H9 (cell line): ENCODE data around the gene SELENOW. TPM values are rescaled to one million over a fixed set of nuclear protein-coding genes. Genes with fewer than 3 reads are reported as not detected.

Source experiments
- DNase-seq: peaks from one replicate; pipeline ENCODE4 v3.0.0-alpha.2; 2017
- H2AFZ ChIP-seq: one replicate; pipeline ENCODE4 v1.6.1; 2013; ENCODE audit warnings: mild to moderate bottlenecking, low read length, control low read depth, moderate library complexity
- H2AK5ac ChIP-seq: 2 replicates; pipeline ENCODE4 v1.6.1; 2013; ENCODE audit warnings: low read length, control low read depth, mixed read lengths; ENCODE audit not compliant: insufficient read length
- H2BK120ac ChIP-seq: one replicate; pipeline ENCODE4 v1.6.1; 2013; ENCODE audit warnings: low read depth, mild to moderate bottlenecking, low read length, control low read depth, inconsistent platforms; ENCODE audit not compliant: poor library complexity, severe bottlenecking
- H2BK12ac ChIP-seq: 2 replicates; pipeline ENCODE4 v1.6.1; 2013; ENCODE audit warnings: low read length, control low read depth, mixed read lengths, low read depth; ENCODE audit not compliant: insufficient read length
- H2BK15ac ChIP-seq: 2 replicates; pipeline ENCODE4 v1.6.1; 2013; ENCODE audit warnings: low read depth, low read length, control low read depth
- H2BK20ac ChIP-seq: one replicate; pipeline ENCODE4 v1.6.1; 2013; ENCODE audit warnings: low read depth, mild to moderate bottlenecking, low read length, control low read depth, inconsistent platforms; ENCODE audit not compliant: poor library complexity, severe bottlenecking
- H2BK5ac ChIP-seq: 2 replicates; pipeline ENCODE4 v1.6.1; 2013; ENCODE audit warnings: low read length, control low read depth, mixed read lengths; ENCODE audit not compliant: insufficient read length
- H3K14ac ChIP-seq: 2 replicates; pipeline ENCODE4 v1.6.1; 2013; ENCODE audit warnings: low read length, control low read depth; ENCODE audit not compliant: insufficient read depth
- H3K18ac ChIP-seq: 2 replicates; pipeline ENCODE4 v1.6.1; 2013; ENCODE audit warnings: low read depth, mild to moderate bottlenecking, mixed read lengths, low read length, control low read depth; ENCODE audit not compliant: insufficient read length
- H3K23ac ChIP-seq: 2 replicates; pipeline ENCODE4 v1.6.1; 2013; ENCODE audit warnings: low read length, control low read depth, mixed read lengths, low read depth; ENCODE audit not compliant: insufficient read length
- H3K23me2 ChIP-seq: 2 replicates; pipeline ENCODE4 v1.6.1; 2013; ENCODE audit warnings: low read depth, mild to moderate bottlenecking, mixed read lengths, low read length, control low read depth; ENCODE audit not compliant: insufficient read length, poor library complexity, severe bottlenecking
- H3K27ac ChIP-seq: 2 replicates; pipeline ENCODE4 v1.5.1; 2013; ENCODE audit warnings: low read length, control low read depth, mixed read lengths, low read depth; ENCODE audit not compliant: insufficient read length
- H3K27me3 ChIP-seq: 2 replicates; pipeline ENCODE4 v1.6.1; 2013; ENCODE audit warnings: low read length, control low read depth, inconsistent platforms; ENCODE audit not compliant: insufficient read depth
- H3K4ac ChIP-seq: 2 replicates; pipeline ENCODE4 v1.6.1; 2013; ENCODE audit warnings: low read depth, mild to moderate bottlenecking, control low read depth, inconsistent platforms, low read length, moderate library complexity
- H3K4me1 ChIP-seq: 2 replicates; pipeline ENCODE4 v1.6.1; 2013; ENCODE audit warnings: low read length, control low read depth, inconsistent platforms; ENCODE audit not compliant: insufficient read depth
- H3K4me2 ChIP-seq: 2 replicates; pipeline ENCODE4 v1.6.1; 2013; ENCODE audit warnings: low read length, control low read depth, mixed read lengths; ENCODE audit not compliant: insufficient read length, insufficient read depth
- H3K56ac ChIP-seq: 2 replicates; pipeline ENCODE4 v1.6.1; 2013; ENCODE audit warnings: low read depth, mild to moderate bottlenecking, mixed read lengths, low read length, control low read depth; ENCODE audit not compliant: insufficient read length
- H3K79me1 ChIP-seq: 2 replicates; pipeline ENCODE4 v1.6.1; 2013; ENCODE audit warnings: low read depth, mild to moderate bottlenecking, moderate library complexity, low read length, control low read depth, inconsistent platforms; ENCODE audit not compliant: insufficient read depth, poor library complexity, severe bottlenecking
- H3K79me2 ChIP-seq: 2 replicates; pipeline ENCODE4 v1.6.1; 2013; ENCODE audit warnings: low read length, control low read depth, inconsistent platforms; ENCODE audit not compliant: insufficient read depth
- H3K9ac ChIP-seq: 2 replicates; pipeline ENCODE4 v1.6.1; 2013; ENCODE audit warnings: low read length, control low read depth, mixed read lengths; ENCODE audit not compliant: insufficient read length; ENCODE audit errors: extremely low read depth
- H3K9me3 ChIP-seq: one replicate; pipeline ENCODE4 v1.6.1; 2013; ENCODE audit warnings: low read depth, low read length, inconsistent platforms; ENCODE audit not compliant: control insufficient read depth
- H3T11ph ChIP-seq: one replicate; pipeline ENCODE4 v1.6.1; 2013; ENCODE audit warnings: mild to moderate bottlenecking, low read length, control low read depth, inconsistent platforms
- H4K20me1 ChIP-seq: one replicate; pipeline ENCODE4 v1.6.1; 2013; ENCODE audit not compliant: control insufficient read depth, insufficient read length, insufficient read depth
- H4K5ac ChIP-seq: 2 replicates; pipeline ENCODE4 v1.6.1; 2013; ENCODE audit warnings: low read depth, mild to moderate bottlenecking, mixed read lengths, low read length, control low read depth; ENCODE audit not compliant: insufficient read length
- H4K8ac ChIP-seq: replicated peaks from 2 replicates; pipeline ENCODE4 v1.6.1; 2013; ENCODE audit warnings: low read length, control low read depth, mixed read lengths, low read depth; ENCODE audit not compliant: insufficient read length
- H4K91ac ChIP-seq: 2 replicates; pipeline ENCODE4 v1.6.1; 2013; ENCODE audit warnings: low read depth, mild to moderate bottlenecking, moderate library complexity, mixed read lengths, low read length, control low read depth; ENCODE audit not compliant: insufficient read length
- H3K27ac Mint-ChIP-seq, 3 experiments: 2 replicates in 2 of 3; 3 replicates in 1 of 3; pipeline ENCODE4 v1.8.0; 2020 to 2021; ENCODE audit warnings: mixed read lengths in 3 of 3, mild to moderate bottlenecking in 1 of 3, moderate library complexity in 1 of 3
- H3K27me3 Mint-ChIP-seq: 2 replicates; pipeline ENCODE4 v1.8.0; 2021; ENCODE audit warnings: low read depth, mild to moderate bottlenecking, moderate library complexity, mixed read lengths
- H3K36me3 Mint-ChIP-seq, 3 experiments: 2 replicates in 2 of 3; 3 replicates in 1 of 3; pipeline ENCODE4 v1.8.0; 2020 to 2021; ENCODE audit warnings: low read depth in 3 of 3, mixed read lengths in 3 of 3; ENCODE audit not compliant: insufficient read depth in 1 of 3
- H3K4me1 Mint-ChIP-seq, 2 experiments: 2 replicates each; pipeline ENCODE4 v1.8.0; 2020; ENCODE audit warnings: mixed read lengths in 2 of 2
- H3K4me3 Mint-ChIP-seq, 2 experiments: 2 replicates in 1 of 2; 3 replicates in 1 of 2; pipeline ENCODE4 v1.8.0; 2020 to 2021; ENCODE audit warnings: mild to moderate bottlenecking in 2 of 2, mixed read lengths in 2 of 2, moderate library complexity in 1 of 2
- H3K9me3 Mint-ChIP-seq, 2 experiments: 2 replicates in 1 of 2; 3 replicates in 1 of 2; pipeline ENCODE4 v1.8.0; 2020; ENCODE audit warnings: mild to moderate bottlenecking in 2 of 2, mixed read lengths in 2 of 2, moderate library complexity in 1 of 2
- CTCF ChIP-seq: fragments of 200-600 bp; sonication (generic); conservative IDR thresholded peaks from 3 replicates; pipeline ENCODE4 v1.8.0; 2021; ENCODE audit warnings: antibody characterized with exemption, mild to moderate bottlenecking
- WGBS: extraction: QIAGEN DNeasy Blood & Tissue Kit; methylation state at CpG from one replicate; pipeline ENCODE4 v1.1.7; 2013; ENCODE audit warnings: missing lambda C conversion rate, low lambda C conversion rate, mixed read lengths; ENCODE audit not compliant: insufficient read length; ENCODE audit errors: extremely low coverage; 5-methylcytosine and 5-hydroxymethylcytosine counted together
- total RNA-seq: library from RNA; stranded (reverse); gene quantifications from 2 replicates; pipeline ENCODE4 v1.2.1, GENCODE V29; 2021

Gene SELENOW
- total RNA-seq, 1 experiment from 2014 or later = 388 TPM

GRCh38 chr19:47742634-47743033 lies 35.9 kb upstream of the SELENOW start:
- H2AFZ ChIP-seq = no peak overlapping the region
- DNase-seq = no peak
- no peaks in the 10 kb centered on the region for H3K9me3 Mint-ChIP-seq
- no peak overlapping the region for H2AK5ac ChIP-seq
- H2BK120ac ChIP-seq = no peak overlapping the region
- H3K4me3 Mint-ChIP-seq = peak overlapping the region; percentile 55 to 69; a peak in 3 of 5 replicates
- H3T11ph ChIP-seq = no peak overlapping the region
- no peak overlapping the region for H4K8ac ChIP-seq
- peaks cover 9 to 14% (median 13%) of the 10 kb centered on the region in 3 experiments for H3K36me3 Mint-ChIP-seq
- no peak overlapping the region for H3K23ac ChIP-seq
- H4K91ac ChIP-seq = no peak overlapping the region
- WGBS = no CpG with 5 or more reads among the region's 13 CpGs
- no peak overlapping the region for H2BK5ac ChIP-seq
- H3K27me3 Mint-ChIP-seq = peaks cover 2% of the 10 kb centered on the region; the same call in 1 of the 2 replicates
- H3K4ac ChIP-seq = no peak overlapping the region
- H2BK12ac ChIP-seq = no peak overlapping the region
- no peak overlapping the region for H3K27ac ChIP-seq
- H3K79me1 ChIP-seq = no peaks in the 10 kb centered on the region
- no peaks in the 10 kb centered on the region for H3K27me3 ChIP-seq
- peak overlapping the region; percentile 22 to 91 (median 28); a peak in 2 of 7 replicates for H3K27ac Mint-ChIP-seq
- H3K4me1 Mint-ChIP-seq = peaks cover 8 to 22% of the 10 kb centered on the region in 2 experiments
- no peak overlapping the region for H2BK15ac ChIP-seq
- TF ChIP-seq CTCF = no peak
- no peaks in the 10 kb centered on the region for H3K23me2 ChIP-seq
- H3K9me3 ChIP-seq = no peaks in the 10 kb centered on the region
- no peak overlapping the region for H3K9ac ChIP-seq
- H2BK20ac ChIP-seq = no peak overlapping the region
- no peak overlapping the region for H4K5ac ChIP-seq
- peaks cover 4% of the 10 kb centered on the region; the same call in 1 of the 2 replicates for H3K79me2 ChIP-seq
- H3K56ac ChIP-seq = no peak overlapping the region
- H3K4me2 ChIP-seq = peak overlapping the region; percentile 39
- H4K20me1 ChIP-seq = peaks cover 5% of the 10 kb centered on the region
- no peak overlapping the region for H3K14ac ChIP-seq
- H3K18ac ChIP-seq = no peak overlapping the region
- H3K4me1 ChIP-seq = no peaks in the 10 kb centered on the region
